ENCODE measurements around the gene TNNT1. TPM values are rescaled to one million over a fixed set of nuclear protein-coding genes. Genes with fewer than 3 reads are reported as not detected.

Gene TNNT1
- total RNA-seq, 1 donor from 2014 or later, result 48.9 TPM

DNA sequence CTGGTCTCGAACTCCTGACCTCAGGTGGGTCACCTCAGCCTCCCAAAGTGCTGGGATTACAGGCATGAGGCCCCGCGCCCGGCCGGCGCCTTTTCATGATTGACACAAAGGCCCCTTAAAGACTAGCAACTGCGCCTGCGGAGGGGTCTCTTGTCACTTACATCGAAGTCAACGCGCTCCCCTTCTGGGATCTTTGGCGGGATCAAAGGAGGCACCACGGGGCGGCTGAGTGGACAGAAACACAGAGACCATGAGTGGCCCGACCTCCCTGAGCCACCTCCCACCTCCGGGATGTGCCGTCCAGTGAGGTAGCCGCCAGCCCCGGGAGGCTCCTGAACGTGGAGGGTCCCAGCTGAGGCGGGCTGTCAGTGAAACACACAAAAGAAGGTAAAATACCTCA is 7.3 kb downstream of the TNNT1 start:
- Mint-ChIP-seq H3K27me3 (ENCODE audit: low read depth) (peaks cover 37% of the 10 kb centered on the region), H3K9me3 (no peaks in the 10 kb centered on the region), H3K4me1 (peaks cover 6% of the 10 kb centered on the region), H3K36me3 (no peaks in the 10 kb centered on the region), H3K27ac (no peak overlapping the region), H3K4me3 (no peak overlapping the region)
- no peak for DNase-seq (ENCODE audit: low spot score in 2 of 2, unreplicated experiment in 2 of 2)
- TF ChIP-seq CTCF (IDR thresholded peaks at IDR 0.05; ENCODE audit: unreplicated experiment), result no peak

- no peak overlapping the region for H3K27ac Mint-ChIP-seq
- H3K36me3 Mint-ChIP-seq, result no peaks in the 10 kb centered on the region
- H3K4me1 Mint-ChIP-seq, result peaks cover 4% of the 10 kb centered on the region
- no peak for TF ChIP-seq CTCF (IDR thresholded peaks at IDR 0.05; ENCODE audit: unreplicated experiment)
- no peaks in the 10 kb centered on the region for H3K9me3 Mint-ChIP-seq
- H3K4me3 Mint-ChIP-seq, result no peak overlapping the region
- no peak for DNase-seq (ENCODE audit: low spot score in 2 of 2, unreplicated experiment in 2 of 2)
- H3K27me3 Mint-ChIP-seq (ENCODE audit: low read depth), result peaks cover 8% of the 10 kb centered on the region
Observed at GRCh38 chr19:55137915-55138314, 11.1 kb downstream of the TNNT1 start.

- Mint-ChIP-seq H3K4me1 (peaks cover 4% of the 10 kb centered on the region), H3K9me3 (no peaks in the 10 kb centered on the region), H3K36me3 (no peaks in the 10 kb centered on the region), H3K27me3 (ENCODE audit: low read depth) (peaks cover 5% of the 10 kb centered on the region), H3K4me3 (no peak overlapping the region), H3K27ac (no peak overlapping the region)
- no peak for DNase-seq (ENCODE audit: low spot score in 2 of 2, unreplicated experiment in 2 of 2)
- TF ChIP-seq CTCF (IDR thresholded peaks at IDR 0.05; ENCODE audit: unreplicated experiment), result no peak
Observed at GRCh38 chr19:55136399-55137102, 12.5 kb downstream of the TNNT1 start.

- Mint-ChIP-seq H3K27ac (no peak overlapping the region), H3K36me3 (no peaks in the 10 kb centered on the region), H3K4me3 (no peak overlapping the region), H3K4me1 (peaks cover 2% of the 10 kb centered on the region), H3K9me3 (no peaks in the 10 kb centered on the region), H3K27me3 (ENCODE audit: low read depth) (peaks cover 11% of the 10 kb centered on the region)
- TF ChIP-seq CTCF (IDR thresholded peaks at IDR 0.05; ENCODE audit: unreplicated experiment), result no peak
- DNase-seq (ENCODE audit: low spot score in 2 of 2, unreplicated experiment in 2 of 2), result no peak
Observed at GRCh38 chr19:55134736-55135135, 14.3 kb downstream of the TNNT1 start.

DNA sequence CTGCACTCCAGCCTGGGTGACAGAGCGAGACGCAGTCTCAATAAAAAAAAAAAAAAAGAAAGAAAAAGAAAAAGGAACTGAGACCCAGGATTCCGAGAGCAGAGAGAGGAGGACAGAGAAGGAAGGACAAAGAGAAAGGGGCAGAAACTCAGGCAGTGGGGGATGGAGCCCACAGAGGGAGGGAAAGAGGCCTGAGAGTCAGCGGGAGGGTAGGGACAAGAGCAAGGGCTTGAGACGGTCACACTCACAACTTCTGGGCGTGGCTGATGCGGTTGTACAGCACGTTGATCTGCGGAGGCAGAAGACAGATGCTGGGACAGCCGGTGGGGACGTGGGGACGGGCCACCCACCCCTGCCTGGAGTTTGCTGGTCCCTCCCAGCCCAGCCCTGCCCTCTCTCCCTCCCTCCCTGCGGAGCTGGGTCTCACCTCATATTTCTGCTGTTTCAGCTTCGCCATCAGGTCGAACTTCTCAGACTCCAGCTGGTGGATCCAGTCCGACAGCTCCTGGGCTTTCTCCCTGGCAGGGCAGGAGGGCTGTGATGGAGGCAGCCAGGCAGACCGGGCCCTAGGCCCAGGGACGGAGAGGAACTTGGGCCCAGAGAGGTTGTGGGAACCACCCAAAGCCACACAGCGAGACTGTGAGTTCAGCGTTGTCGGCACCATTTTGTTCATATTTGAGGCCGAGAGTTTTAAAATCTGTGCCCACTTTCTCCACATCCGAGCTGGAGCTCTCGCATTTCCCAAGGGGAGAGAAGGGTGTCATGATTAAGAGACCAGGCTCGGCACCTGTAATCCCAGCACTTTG is 15.2 kb downstream of the TNNT1 start:
- Mint-ChIP-seq H3K27ac (no peak overlapping the region), H3K9me3 (no peaks in the 10 kb centered on the region), H3K36me3 (no peaks in the 10 kb centered on the region)

More for the DNA sequence above, 15.2 kb downstream of the TNNT1 start:
- TF ChIP-seq CTCF (IDR thresholded peaks at IDR 0.05; ENCODE audit: unreplicated experiment), result no peak
- H3K4me1 Mint-ChIP-seq, result peaks cover 2% of the 10 kb centered on the region
- no peak for DNase-seq (ENCODE audit: low spot score in 2 of 2, unreplicated experiment in 2 of 2)
- H3K4me3 Mint-ChIP-seq, result no peak overlapping the region
- H3K27me3 Mint-ChIP-seq (ENCODE audit: low read depth), result peaks cover 18% of the 10 kb centered on the region

All from mesothelial cell of epicardium (in vitro differentiated cells).